Sigmoid colon (tissue), 7 donors: Measurements from ENCODE around the gene PGAP3. TPM values are rescaled to one million over a fixed set of nuclear protein-coding genes. Genes with fewer than 3 reads are reported as not detected.

ENCODE experiments used
- DNase-seq: peaks from one replicate; pipeline ENCODE4 v3.0.0-alpha.2; 2019
- H3K27ac ChIP-seq, 4 donors: fragments of 200-600 bp; sonication (generic); one replicate each; pipeline ENCODE4 v1.5.1; 2016 to 2019; ENCODE audit warnings: mild to moderate bottlenecking in 1 of 4
- H3K27me3 ChIP-seq, 3 donors: fragments of 200-600 bp; sonication (generic); one replicate each; pipeline ENCODE4 v1.5.1; 2019; ENCODE audit warnings: mild to moderate bottlenecking in 1 of 3
- H3K36me3 ChIP-seq, 4 donors: fragments of 200-600 bp; sonication (generic); one replicate each; pipeline ENCODE4 v1.5.1; 2016 to 2019
- H3K4me1 ChIP-seq, 4 donors: fragments of 200-600 bp; sonication (generic); one replicate each; pipeline ENCODE4 v1.5.1; 2017 to 2019
- H3K4me3 ChIP-seq, 4 donors: fragments of 200-600 bp; sonication (generic); one replicate each; pipeline ENCODE4 v1.5.1; 2017 to 2019; ENCODE audit warnings: mild to moderate bottlenecking in 2 of 4, moderate library complexity in 1 of 4
- H3K9me3 ChIP-seq, 4 donors: fragments of 200-600 bp in 3 of 4; sonication (generic) in 3 of 4; one replicate each; pipeline versions ENCODE4 v1.5.1 to v1.6.1; 2013 to 2019
- EP300 ChIP-seq, 4 donors: sonication (generic); formaldehyde crosslinking; IDR thresholded peaks; one replicate each; pipeline ENCODE4 v1.6.1; 2017; ENCODE audit warnings: antibody characterized with exemption in 4 of 4
- POLR2A ChIP-seq, 2 donors: fragments of 450-650 bp; IDR thresholded peaks; one replicate each; pipeline ENCODE4 v1.6.1; 2016; ENCODE audit warnings: antibody characterized with exemption in 2 of 2, mild to moderate bottlenecking in 2 of 2, moderate library complexity in 2 of 2
- POLR2AphosphoS5 ChIP-seq, 4 donors: sonication (generic); formaldehyde crosslinking; IDR thresholded peaks; one replicate each; pipeline ENCODE4 v1.6.1; 2017; ENCODE audit warnings: antibody characterized with exemption in 4 of 4
- WGBS, 2 donors: extraction: QIAGEN DNeasy Blood & Tissue Kit; methylation state at CpG; one replicate each; pipeline ENCODE4 v1.1.7; 2013; 5-methylcytosine and 5-hydroxymethylcytosine counted together
- intact Hi-C: fragments of 100-400 bp; cut with DNase I; formaldehyde crosslinking; loops from one replicate; pipeline ENCODE4 v1.15.1; 2023
- polyA plus RNA-seq, 3 donors: library from polyadenylated mRNA; stranded (reverse); fragments of 200-250 nt; gene quantifications; one replicate each; pipeline ENCODE4 v1.2.3, GENCODE V29; 2013
- total RNA-seq, 4 donors: library from RNA; depleted of rRNA; stranded (reverse); fragments of >200 nt; gene quantifications; one replicate each; pipeline ENCODE4 v1.1.0, GENCODE V29; 2016
- TF ChIP-seq, protein P1 (sequence below), 4 experiments: fragments of 450-650 bp in 3 of 4; fragments of 200-600 bp in 1 of 4; IDR thresholded peaks; one replicate each; pipeline ENCODE4 v1.5.1; 2016 to 2019; ENCODE audit warnings: antibody characterized with exemption in 4 of 4, mild to moderate bottlenecking in 3 of 4, moderate library complexity in 2 of 4
- donor health status: healthy with polysubstance abuse.
- donor health status: Bipolar disorder and iron deficiency.
- donor health status: healthy.

The PGAP3 gene
- total and polyA plus RNA-seq, 7 donors = 6.9 to 29.6 (median 8.3) TPM

DNA sequence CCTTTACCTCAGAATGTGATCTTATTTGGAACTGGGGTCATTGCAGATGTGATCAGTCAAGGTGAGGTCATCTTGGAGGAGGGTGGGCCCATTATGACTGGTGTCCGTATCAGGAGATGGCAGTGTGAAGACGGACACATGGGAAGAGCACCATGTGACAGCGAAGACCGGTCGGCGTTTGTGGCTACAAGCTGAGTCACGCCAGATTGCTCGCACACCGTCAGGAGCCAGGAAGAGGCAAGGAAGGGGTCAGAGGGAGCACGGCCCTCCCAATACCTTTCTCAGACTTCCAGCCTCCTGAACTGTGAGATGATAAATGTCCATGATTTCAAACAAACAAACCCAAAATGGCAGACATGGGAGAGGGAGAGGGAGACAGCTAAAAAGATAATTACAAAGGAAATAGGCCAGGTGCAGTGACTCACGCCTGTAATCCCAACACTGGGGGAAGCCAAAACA, 37.7 kb downstream of the PGAP3 start:
- Histone ChIP-seq H3K9me3 (no peaks in the 10 kb centered on the region), H3K36me3 (no peaks in the 10 kb centered on the region), H3K27ac (no peak overlapping the region), H3K4me3 (no peak overlapping the region), H3K4me1 (no peaks in the 10 kb centered on the region), H3K27me3 (no peaks in the 10 kb centered on the region)
- WGBS, 2 donors = 92 to 93% methylated on average over 11 of the region's 11 CpGs
- DNase-seq = no peak
- TF ChIP-seq POLR2AphosphoS5 (IDR thresholded peaks at IDR 0.05) (no peak), EP300 (IDR thresholded peaks at IDR 0.05) (no peak), POLR2A (IDR thresholded peaks at IDR 0.05) (no peak)
- TF ChIP-seq, protein P1, sequence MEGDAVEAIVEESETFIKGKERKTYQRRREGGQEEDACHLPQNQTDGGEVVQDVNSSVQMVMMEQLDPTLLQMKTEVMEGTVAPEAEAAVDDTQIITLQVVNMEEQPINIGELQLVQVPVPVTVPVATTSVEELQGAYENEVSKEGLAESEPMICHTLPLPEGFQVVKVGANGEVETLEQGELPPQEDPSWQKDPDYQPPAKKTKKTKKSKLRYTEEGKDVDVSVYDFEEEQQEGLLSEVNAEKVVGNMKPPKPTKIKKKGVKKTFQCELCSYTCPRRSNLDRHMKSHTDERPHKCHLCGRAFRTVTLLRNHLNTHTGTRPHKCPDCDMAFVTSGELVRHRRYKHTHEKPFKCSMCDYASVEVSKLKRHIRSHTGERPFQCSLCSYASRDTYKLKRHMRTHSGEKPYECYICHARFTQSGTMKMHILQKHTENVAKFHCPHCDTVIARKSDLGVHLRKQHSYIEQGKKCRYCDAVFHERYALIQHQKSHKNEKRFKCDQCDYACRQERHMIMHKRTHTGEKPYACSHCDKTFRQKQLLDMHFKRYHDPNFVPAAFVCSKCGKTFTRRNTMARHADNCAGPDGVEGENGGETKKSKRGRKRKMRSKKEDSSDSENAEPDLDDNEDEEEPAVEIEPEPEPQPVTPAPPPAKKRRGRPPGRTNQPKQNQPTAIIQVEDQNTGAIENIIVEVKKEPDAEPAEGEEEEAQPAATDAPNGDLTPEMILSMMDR (IDR thresholded peaks at IDR 0.05) = no peak
- intact Hi-C loops = no loop called here

DNA sequence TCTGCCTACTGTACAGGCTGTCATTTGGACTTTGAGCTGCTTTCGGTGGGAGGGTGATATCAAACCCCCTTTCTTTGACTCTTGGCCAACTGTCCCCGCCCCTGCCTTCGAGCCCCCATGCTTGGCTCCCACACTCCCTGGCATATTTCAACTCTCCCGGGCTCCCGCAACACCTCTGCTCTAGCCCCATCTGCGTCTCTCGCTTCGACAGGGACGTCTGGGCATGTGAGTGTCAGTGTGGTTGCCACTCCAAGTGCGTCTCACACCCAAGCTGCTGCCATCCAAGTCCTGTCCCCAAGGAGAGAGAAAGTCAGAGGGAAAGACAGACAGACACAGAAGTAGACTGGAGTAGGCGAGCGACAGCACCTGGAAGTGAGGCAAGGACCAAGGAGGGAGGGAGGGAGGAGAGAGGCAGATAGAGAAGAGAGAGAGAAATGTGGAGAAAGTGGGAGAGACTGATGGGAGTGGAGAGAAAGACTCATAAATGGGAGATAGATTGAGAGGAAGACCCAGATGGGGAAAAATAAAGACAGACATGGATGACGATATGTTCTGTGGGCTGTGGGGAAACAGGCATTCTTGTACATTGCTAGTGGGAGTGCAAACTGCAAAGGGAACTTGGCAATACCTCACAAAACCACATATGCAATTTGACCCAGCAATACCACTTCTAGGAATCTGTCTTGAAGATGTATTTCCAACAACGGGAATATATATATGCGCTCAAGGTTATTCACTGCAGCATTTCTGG, 39.1 kb downstream of the PGAP3 start:
- intact Hi-C loops = no loop called here
- Histone ChIP-seq H3K36me3 (no peaks in the 10 kb centered on the region), H3K4me1 (no peaks in the 10 kb centered on the region), H3K27me3 (no peaks in the 10 kb centered on the region), H3K9me3 (no peaks in the 10 kb centered on the region), H3K27ac (no peak overlapping the region), H3K4me3 (no peak overlapping the region)
- no peak for DNase-seq
- TF ChIP-seq POLR2A (IDR thresholded peaks at IDR 0.05) (no peak), POLR2AphosphoS5 (IDR thresholded peaks at IDR 0.05) (no peak), EP300 (IDR thresholded peaks at IDR 0.05) (no peak)
- TF ChIP-seq, protein P1 (IDR thresholded peaks at IDR 0.05) = no peak
- 83 to 90% methylated on average over 15 of the region's 15 CpGs for WGBS, 2 donors

DNA sequence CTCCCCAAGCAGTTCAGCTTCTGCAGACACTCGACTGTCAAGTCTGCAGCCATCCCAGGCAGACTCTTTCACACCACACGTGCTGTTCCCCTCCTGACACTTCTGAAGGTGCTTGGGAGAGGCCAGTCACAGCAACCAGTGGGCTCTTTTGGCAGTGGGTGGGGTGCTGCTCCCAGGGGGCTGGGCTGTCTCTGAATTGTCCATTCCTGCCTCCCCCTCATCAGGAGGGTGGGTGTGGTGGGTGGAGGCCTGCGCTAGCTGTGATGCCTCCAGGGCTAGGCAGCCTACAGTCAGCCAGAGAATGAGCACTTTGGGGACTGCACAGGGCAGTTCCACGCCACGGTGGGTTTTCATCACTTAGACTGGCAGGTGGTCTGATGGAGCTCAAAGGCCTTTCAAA, 40.6 kb downstream of the PGAP3 start:
- TF ChIP-seq POLR2A (IDR thresholded peaks at IDR 0.05) (no peak), POLR2AphosphoS5 (IDR thresholded peaks at IDR 0.05) (no peak), EP300 (IDR thresholded peaks at IDR 0.05) (no peak)
- TF ChIP-seq, protein P1 (IDR thresholded peaks at IDR 0.05) = no peak
- peaks cover 0 to 11% (median 2%) of the 10 kb centered on the region in 4 donors for H3K4me1 ChIP-seq
- H3K4me3 ChIP-seq = no peak overlapping the region
- no peak overlapping the region for H3K27ac ChIP-seq
- no peaks in the 10 kb centered on the region for H3K9me3 ChIP-seq
- intact Hi-C loops = no loop called here
- 85 to 86% methylated on average over 5 of the region's 5 CpGs for WGBS, 2 donors
- no peaks in the 10 kb centered on the region for H3K27me3 ChIP-seq
- DNase-seq = no peak
- no peaks in the 10 kb centered on the region for H3K36me3 ChIP-seq

DNA sequence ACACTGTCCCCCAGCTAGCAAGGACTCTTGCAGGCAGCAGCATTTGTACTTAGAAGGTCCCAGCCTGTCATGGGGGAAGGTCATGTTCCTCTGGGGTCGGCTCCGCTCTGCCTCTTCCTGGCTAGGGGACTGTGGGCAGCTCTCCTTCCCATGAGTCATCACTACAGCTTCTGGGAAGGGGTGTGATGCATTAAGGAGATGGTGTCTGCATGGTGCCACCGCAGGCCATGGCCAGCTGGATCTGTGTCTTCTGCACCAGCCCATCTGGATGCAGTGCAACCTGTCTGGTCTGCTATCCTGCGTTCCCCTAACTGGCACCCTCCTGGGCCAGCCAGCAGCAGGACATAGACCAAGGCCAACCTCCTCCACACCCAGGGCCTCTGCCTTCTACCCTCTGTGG, 44.6 kb downstream of the PGAP3 start:
- peaks cover 0 to 44% (median 29%) of the 10 kb centered on the region in 4 donors for H3K4me1 ChIP-seq
- DNase-seq = no peak
- no peaks in the 10 kb centered on the region for H3K36me3 ChIP-seq
- TF ChIP-seq EP300 (IDR thresholded peaks at IDR 0.05) = no peak
- TF ChIP-seq, protein P1 (IDR thresholded peaks at IDR 0.05) = no peak
- TF ChIP-seq POLR2A (IDR thresholded peaks at IDR 0.05) = no peak
- no peak for TF ChIP-seq POLR2AphosphoS5 (IDR thresholded peaks at IDR 0.05)
- intact Hi-C loops = no loop called here
- no peak overlapping the region for H3K4me3 ChIP-seq
- WGBS, 2 donors = 82 to 84% methylated on average over 4 of the region's 4 CpGs
- no peaks in the 10 kb centered on the region for H3K9me3 ChIP-seq
- no peaks in the 10 kb centered on the region for H3K27me3 ChIP-seq
- H3K27ac ChIP-seq = no peak overlapping the region
